ENCODE measurements around the gene CCDC137.

The CCDC137 gene

DNA sequence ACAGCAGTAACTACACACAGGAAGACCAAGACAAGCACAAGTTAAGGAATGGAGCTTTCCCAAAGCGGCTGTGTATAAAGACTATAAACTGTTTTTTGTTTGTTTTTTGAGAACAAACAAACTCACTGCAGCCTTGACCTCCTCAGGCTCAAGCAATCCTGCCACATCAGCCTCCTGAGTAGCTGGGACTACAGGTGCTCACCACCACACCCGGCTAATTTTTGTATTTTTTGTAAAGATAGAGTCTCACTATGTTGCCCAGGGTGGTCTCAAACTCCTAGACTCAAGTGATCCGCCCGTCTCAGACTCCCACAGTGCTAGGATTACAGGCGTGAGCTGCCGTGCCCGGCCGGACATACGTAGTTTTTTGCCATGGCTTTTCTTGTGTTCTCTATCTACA, 6.1 kb upstream of the CCDC137 start:
- no peak overlapping the region for H3K4me3 ChIP-seq (ENCODE audit: low read depth, low read length)
- DNase-seq (ENCODE audit: low read depth), result no peak
- TF ChIP-seq CTCF (conservative IDR thresholded peaks at IDR 0.05; ENCODE audit: low read depth, low read length), result no peak

GRCh38 chr17:81662002-81662401, 4.5 kb upstream of the CCDC137 start:
- no peak for TF ChIP-seq CTCF (conservative IDR thresholded peaks at IDR 0.05; ENCODE audit: low read depth, low read length)

DNA sequence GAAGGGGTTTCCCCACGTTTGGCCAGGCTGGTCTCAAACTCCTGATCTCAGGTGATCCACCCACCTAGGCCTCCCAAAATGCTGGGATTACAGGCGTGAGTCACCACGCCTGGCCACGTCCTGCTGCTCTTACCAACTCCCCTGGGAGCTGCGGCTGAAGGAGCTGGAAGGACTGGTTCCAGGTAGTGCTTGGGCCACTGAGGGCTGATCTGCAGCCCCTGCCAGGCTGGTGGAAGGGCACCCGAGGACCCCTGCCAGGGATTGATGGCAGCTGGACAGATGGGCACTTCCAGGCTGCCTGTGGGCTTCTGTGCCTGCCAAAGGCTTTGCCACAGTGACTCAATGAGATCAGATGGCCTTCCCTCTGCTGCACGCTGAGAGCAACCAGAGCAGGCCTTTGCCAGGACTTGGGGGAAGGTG, 2.5 kb upstream of the CCDC137 start:
- TF ChIP-seq CTCF (conservative IDR thresholded peaks at IDR 0.05; ENCODE audit: low read depth, low read length), result no peak
- H3K4me3 ChIP-seq (ENCODE audit: low read depth, low read length), result no peak overlapping the region
- no peak for DNase-seq (ENCODE audit: low read depth)

More at GRCh38 chr17:81662002-81662401, 4.5 kb upstream of the CCDC137 start:
- DNase-seq (ENCODE audit: low read depth), result no peak
- H3K4me3 ChIP-seq (ENCODE audit: low read depth, low read length), result no peak overlapping the region

- peak; percentile 34 for DNase-seq (ENCODE audit: low read depth)
- H3K4me3 ChIP-seq (ENCODE audit: low read depth, low read length), result peak overlapping the region; percentile 94
- TF ChIP-seq CTCF (conservative IDR thresholded peaks at IDR 0.05; ENCODE audit: low read depth, low read length), result no peak
These were observed 1.1 kb upstream of the CCDC137 start for GRCh38 chr17:81665205-81666091.

DNA sequence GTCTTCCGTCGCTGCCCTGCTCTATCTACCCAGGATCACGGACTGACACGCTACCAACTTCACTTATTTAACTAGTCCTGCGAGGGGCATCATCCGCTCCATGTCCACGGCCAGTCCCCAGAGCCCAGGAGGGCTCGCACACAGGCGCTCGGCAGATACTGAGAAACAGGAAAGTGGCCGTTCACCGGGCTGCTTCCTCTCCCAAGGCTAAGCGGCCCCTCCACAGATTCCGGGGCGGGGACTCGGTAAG, 520 bp upstream of the CCDC137 start:
- TF ChIP-seq CTCF (conservative IDR thresholded peaks at IDR 0.05; ENCODE audit: low read depth, low read length), result no peak
- peak overlapping the region; percentile 94 for H3K4me3 ChIP-seq (ENCODE audit: low read depth, low read length)
- peak; percentile 44 for DNase-seq (ENCODE audit: low read depth)

GRCh38 chr17:81667754-81668153, 1.2 kb downstream of the CCDC137 start:
- H3K4me3 ChIP-seq (ENCODE audit: low read depth, low read length), result no peak overlapping the region
- DNase-seq (ENCODE audit: low read depth), result no peak
- TF ChIP-seq CTCF (conservative IDR thresholded peaks at IDR 0.05; ENCODE audit: low read depth, low read length), result peak; percentile 15

DNA sequence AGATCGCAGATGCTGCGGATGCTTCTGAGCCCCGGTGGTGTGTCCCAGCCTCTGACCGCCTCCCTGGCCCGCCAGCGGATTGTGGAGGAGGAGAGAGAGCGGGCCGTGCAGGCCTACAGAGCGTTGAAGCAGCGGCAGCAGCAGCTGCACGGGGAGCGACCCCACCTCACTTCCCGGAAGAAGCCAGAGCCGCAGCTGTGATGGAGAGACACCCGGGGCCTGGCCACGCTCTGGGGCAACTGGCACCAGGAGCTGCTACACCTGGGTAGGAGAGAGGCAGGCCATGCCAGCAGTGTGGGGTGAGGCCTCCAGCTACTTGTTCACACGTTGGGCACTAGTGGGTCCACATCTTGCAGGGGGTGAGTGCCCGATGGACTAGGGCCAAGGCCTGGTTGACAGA, 6.0 kb downstream of the CCDC137 start:
- no peak overlapping the region for H3K4me3 ChIP-seq (ENCODE audit: low read depth, low read length)
- no peak for TF ChIP-seq CTCF (conservative IDR thresholded peaks at IDR 0.05; ENCODE audit: low read depth, low read length)
- DNase-seq (ENCODE audit: low read depth), result no peak

Data from choroid plexus epithelial cell (primary cell).